Osteoblast (primary cell): ENCODE data around the gene CABP1. TPM values are rescaled to one million over a fixed set of nuclear protein-coding genes. Genes with fewer than 3 reads are reported as not detected.

Source experiments
- DNase-seq: peaks from one replicate; pipeline ENCODE4 v3.0.0; 2011; ENCODE audit warnings: low spot score, mixed read lengths; ENCODE audit not compliant: insufficient read length; ENCODE audit errors: missing footprints
- H2AFZ ChIP-seq: 2 replicates; pipeline ENCODE4 v1.6.0; 2011; ENCODE audit warnings: mild to moderate bottlenecking, low read length
- H3K27ac ChIP-seq: 2 replicates; pipeline ENCODE4 v1.5.1; 2011; ENCODE audit warnings: mild to moderate bottlenecking, low read depth, low read length, moderate library complexity
- H3K27me3 ChIP-seq: 2 replicates; pipeline ENCODE4 v1.6.0; 2012; ENCODE audit warnings: mild to moderate bottlenecking, control low read depth, inconsistent platforms, low read length, moderate library complexity; ENCODE audit not compliant: insufficient read depth
- H3K36me3 ChIP-seq: 2 replicates; pipeline ENCODE4 v1.5.1; 2011; ENCODE audit warnings: mild to moderate bottlenecking, low read length, control low read depth, moderate library complexity; ENCODE audit not compliant: insufficient read depth
- H3K4me1 ChIP-seq: 2 replicates; pipeline ENCODE4 v1.5.1; 2011; ENCODE audit warnings: mild to moderate bottlenecking, low read length, control low read depth, moderate library complexity; ENCODE audit not compliant: insufficient read depth
- H3K4me2 ChIP-seq: 2 replicates; pipeline ENCODE4 v1.6.0; 2011; ENCODE audit warnings: mild to moderate bottlenecking, low read length; ENCODE audit not compliant: insufficient read depth
- H3K4me3 ChIP-seq: fragments of 200-600 bp; sonication (generic); 3 replicates; pipeline ENCODE4 v1.5.1; 2012; ENCODE audit warnings: mild to moderate bottlenecking, low read length, inconsistent platforms; ENCODE audit not compliant: insufficient read depth
- H3K79me2 ChIP-seq: 2 replicates; pipeline ENCODE4 v1.6.0; 2012; ENCODE audit warnings: mild to moderate bottlenecking, low read length, control low read depth, inconsistent platforms; ENCODE audit not compliant: insufficient read depth
- H3K9me3 ChIP-seq: 2 replicates; pipeline ENCODE4 v1.5.1; 2011; ENCODE audit warnings: low read depth, low read length, control low read depth
- H4K20me1 ChIP-seq: 2 replicates; pipeline ENCODE4 v1.6.0; 2012; ENCODE audit warnings: mild to moderate bottlenecking, low read length, control low read depth; ENCODE audit not compliant: insufficient read depth
- total RNA-seq: library from RNA; depleted of rRNA; stranded (reverse); fragments of >200 nt; gene quantifications from 2 replicates; pipeline ENCODE4 v1.2.3, GENCODE V29; 2012
- TF ChIP-seq, protein P1 (sequence below): IDR thresholded peaks from 2 replicates; pipeline ENCODE4 v1.5.1; 2011; ENCODE audit warnings: mild to moderate bottlenecking, low read depth, low read length, moderate library complexity; ENCODE audit errors: extremely low read depth

CABP1 gene
- total RNA-seq, 1 donor = not detected

GRCh38 chr12:120699553-120699952 lies 59.1 kb downstream of the CABP1 start:
- H3K4me1 ChIP-seq = no peaks in the 10 kb centered on the region
- H3K9me3 ChIP-seq = no peaks in the 10 kb centered on the region
- no peak for DNase-seq
- H3K4me3 ChIP-seq = no peak overlapping the region
- no peak overlapping the region for H3K4me2 ChIP-seq
- H3K36me3 ChIP-seq = peaks cover 72% of the 10 kb centered on the region
- no peaks in the 10 kb centered on the region for H3K27me3 ChIP-seq
- no peak overlapping the region for H3K27ac ChIP-seq
- peaks cover 17% of the 10 kb centered on the region for H3K79me2 ChIP-seq
- TF ChIP-seq, protein P1, sequence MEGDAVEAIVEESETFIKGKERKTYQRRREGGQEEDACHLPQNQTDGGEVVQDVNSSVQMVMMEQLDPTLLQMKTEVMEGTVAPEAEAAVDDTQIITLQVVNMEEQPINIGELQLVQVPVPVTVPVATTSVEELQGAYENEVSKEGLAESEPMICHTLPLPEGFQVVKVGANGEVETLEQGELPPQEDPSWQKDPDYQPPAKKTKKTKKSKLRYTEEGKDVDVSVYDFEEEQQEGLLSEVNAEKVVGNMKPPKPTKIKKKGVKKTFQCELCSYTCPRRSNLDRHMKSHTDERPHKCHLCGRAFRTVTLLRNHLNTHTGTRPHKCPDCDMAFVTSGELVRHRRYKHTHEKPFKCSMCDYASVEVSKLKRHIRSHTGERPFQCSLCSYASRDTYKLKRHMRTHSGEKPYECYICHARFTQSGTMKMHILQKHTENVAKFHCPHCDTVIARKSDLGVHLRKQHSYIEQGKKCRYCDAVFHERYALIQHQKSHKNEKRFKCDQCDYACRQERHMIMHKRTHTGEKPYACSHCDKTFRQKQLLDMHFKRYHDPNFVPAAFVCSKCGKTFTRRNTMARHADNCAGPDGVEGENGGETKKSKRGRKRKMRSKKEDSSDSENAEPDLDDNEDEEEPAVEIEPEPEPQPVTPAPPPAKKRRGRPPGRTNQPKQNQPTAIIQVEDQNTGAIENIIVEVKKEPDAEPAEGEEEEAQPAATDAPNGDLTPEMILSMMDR = no peak
- peaks cover 8% of the 10 kb centered on the region for H4K20me1 ChIP-seq
- H2AFZ ChIP-seq = no peak overlapping the region

DNA sequence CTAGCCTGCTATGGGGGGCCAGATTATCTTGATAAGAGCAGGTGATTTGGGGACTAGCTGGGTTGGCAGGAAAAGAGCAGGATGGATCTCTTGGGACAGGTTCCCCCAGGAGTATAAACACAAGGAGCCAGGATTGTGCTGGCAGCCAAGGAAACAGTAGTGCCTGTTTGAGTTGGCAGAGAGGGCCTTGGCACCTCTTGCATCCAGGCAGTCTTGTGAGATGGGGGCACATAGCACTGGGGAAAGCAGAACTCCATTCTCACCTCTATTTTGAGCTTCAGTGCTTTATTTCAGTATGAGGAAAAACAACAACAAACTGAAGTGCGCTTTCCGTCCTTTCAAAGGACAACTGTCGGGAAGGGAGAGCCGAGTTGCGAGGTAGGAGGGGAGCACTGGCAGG lies 60.5 kb downstream of the CABP1 start:
- H3K27me3 ChIP-seq = no peaks in the 10 kb centered on the region
- H3K4me3 ChIP-seq = no peak overlapping the region
- peaks cover 5% of the 10 kb centered on the region for H4K20me1 ChIP-seq
- H3K9me3 ChIP-seq = no peaks in the 10 kb centered on the region
- H3K36me3 ChIP-seq = peaks cover 65% of the 10 kb centered on the region
- no peak for DNase-seq
- TF ChIP-seq, protein P1 = no peak
- no peaks in the 10 kb centered on the region for H3K4me1 ChIP-seq
- no peak overlapping the region for H2AFZ ChIP-seq
- H3K79me2 ChIP-seq = peaks cover 7% of the 10 kb centered on the region
- H3K4me2 ChIP-seq = no peak overlapping the region
- H3K27ac ChIP-seq = no peak overlapping the region

DNA sequence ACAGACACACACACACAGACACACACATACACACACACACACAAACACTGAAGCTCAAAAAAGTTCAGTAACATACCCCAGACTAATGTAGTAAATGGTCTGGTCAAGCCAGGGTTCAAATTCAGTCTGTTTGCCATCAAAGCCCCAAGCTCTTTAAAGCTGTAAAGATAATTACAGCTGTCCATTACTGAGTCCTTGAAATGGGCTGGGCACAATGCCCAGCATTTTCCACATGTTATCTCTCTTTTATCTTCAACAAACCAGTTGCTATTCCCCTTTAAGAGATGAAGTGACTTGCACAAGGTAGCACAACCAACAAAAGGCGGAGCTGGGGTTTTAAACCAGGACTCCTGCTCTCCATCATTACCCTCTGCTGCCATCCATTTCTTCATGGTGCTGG lies 62.2 kb downstream of the CABP1 start:
- H3K27ac ChIP-seq = no peak overlapping the region
- no peak overlapping the region for H3K4me2 ChIP-seq
- no peak overlapping the region for H3K4me3 ChIP-seq
- no peaks in the 10 kb centered on the region for H3K27me3 ChIP-seq
- peaks cover 47% of the 10 kb centered on the region for H3K36me3 ChIP-seq
- H4K20me1 ChIP-seq = peaks cover 5% of the 10 kb centered on the region
- no peaks in the 10 kb centered on the region for H3K4me1 ChIP-seq
- DNase-seq = no peak
- peaks cover 7% of the 10 kb centered on the region for H3K79me2 ChIP-seq
- TF ChIP-seq, protein P1 = no peak
- H3K9me3 ChIP-seq = no peaks in the 10 kb centered on the region
- no peak overlapping the region for H2AFZ ChIP-seq

DNA sequence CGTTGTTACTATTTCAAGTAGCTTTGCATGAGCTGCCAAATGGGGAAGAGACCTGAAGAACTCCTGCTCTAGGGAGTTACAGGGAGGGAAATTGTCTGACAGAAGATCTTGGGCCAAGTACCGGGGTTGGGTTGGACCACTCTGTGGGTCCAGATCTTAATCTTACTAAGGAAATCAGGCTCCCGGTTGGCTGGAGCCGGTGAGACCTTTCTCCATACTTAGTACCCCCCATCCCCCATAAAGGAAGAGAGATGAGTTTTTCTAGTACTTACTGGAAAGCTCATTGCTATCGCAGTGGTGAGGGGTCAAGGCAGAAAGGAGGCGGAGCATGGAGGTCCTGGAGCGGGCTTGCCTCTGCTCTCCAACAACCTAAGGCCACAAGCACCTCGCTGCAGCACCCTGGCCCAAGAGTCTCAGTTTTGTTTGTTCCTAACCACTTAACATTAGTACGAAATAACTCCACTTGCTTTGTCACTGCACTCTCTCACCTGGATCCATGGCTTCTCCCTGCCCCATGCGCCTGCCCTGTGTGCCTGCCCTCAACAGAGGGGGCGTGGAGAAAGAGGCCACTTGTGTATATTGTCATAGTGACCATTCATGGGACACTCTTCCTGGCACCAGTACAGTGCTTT lies 63.0 kb downstream of the CABP1 start:
- no peaks in the 10 kb centered on the region for H3K9me3 ChIP-seq
- no peaks in the 10 kb centered on the region for H3K4me1 ChIP-seq
- H2AFZ ChIP-seq = no peak overlapping the region
- TF ChIP-seq, protein P1 = no peak
- no peaks in the 10 kb centered on the region for H3K27me3 ChIP-seq
- no peak overlapping the region for H3K4me3 ChIP-seq
- no peak for DNase-seq
- H4K20me1 ChIP-seq = peaks cover 5% of the 10 kb centered on the region
- no peak overlapping the region for H3K4me2 ChIP-seq
- H3K36me3 ChIP-seq = peaks cover 43% of the 10 kb centered on the region
- no peak overlapping the region for H3K27ac ChIP-seq
- peaks cover 4% of the 10 kb centered on the region for H3K79me2 ChIP-seq
